SU-DHL-6 (cell line): ENCODE measurements around the gene SFXN1.

Experiments
- H2AFZ ChIP-seq: fragments of 200-600 bp; sonication (generic); 2 replicates; pipeline ENCODE4 v1.6.1; 2014; ENCODE audit warnings: low read depth, mild to moderate bottlenecking, moderate library complexity, mixed read lengths, antibody characterized with exemption, low read length; ENCODE audit not compliant: severe bottlenecking
- H3F3A ChIP-seq: fragments of 200-600 bp; shearing (Covaris generic); 2 replicates; pipeline ENCODE4 v1.6.0; 2016; ENCODE audit warnings: antibody characterized with exemption, mild to moderate bottlenecking; ENCODE audit not compliant: insufficient read depth
- H3K27ac ChIP-seq: fragments of 200-600 bp; sonication (generic); 2 replicates; pipeline ENCODE4 v1.5.1; 2016; ENCODE audit warnings: low read depth, mild to moderate bottlenecking, low read length, moderate library complexity, mixed read lengths
- H3K27me3 ChIP-seq: fragments of 200-600 bp; sonication (generic), shearing (Covaris generic); 2 replicates; pipeline ENCODE4 v1.6.0; 2014; ENCODE audit warnings: mild to moderate bottlenecking, low read length
- H3K36me3 ChIP-seq: fragments of 200-600 bp; sonication (generic); 2 replicates; pipeline ENCODE4 v1.6.1; 2014; ENCODE audit warnings: mild to moderate bottlenecking, low read length, mixed read lengths
- H3K4me2 ChIP-seq: fragments of 300-600, 200-600 bp; shearing (Covaris generic), sonication (generic); 2 replicates; pipeline ENCODE4 v1.6.0; 2014; ENCODE audit warnings: low read length, low read depth, mild to moderate bottlenecking; ENCODE audit not compliant: poor library complexity, severe bottlenecking
- H3K4me3 ChIP-seq: fragments of 200-600 bp; sonication (generic); 2 replicates; pipeline ENCODE4 v1.5.1; 2014; ENCODE audit warnings: antibody characterized with exemption, low read length, mild to moderate bottlenecking, mixed read lengths; ENCODE audit not compliant: insufficient read depth, poor library complexity, severe bottlenecking
- H3K79me2 ChIP-seq: fragments of 200-600 bp; sonication (generic); 2 replicates; pipeline ENCODE4 v1.6.1; 2014; ENCODE audit warnings: mild to moderate bottlenecking, low read length, moderate library complexity; ENCODE audit not compliant: insufficient read depth
- H3K9ac ChIP-seq: fragments of 200-600 bp; sonication (generic); 2 replicates; pipeline ENCODE4 v1.7.0; 2014; ENCODE audit warnings: mild to moderate bottlenecking, low read length
- H3K9me2 ChIP-seq: fragments of 200-600 bp; sonication (generic); replicated peaks from 2 replicates; pipeline ENCODE4 v1.6.1; 2014; ENCODE audit warnings: low read length; ENCODE audit not compliant: insufficient read depth
- H3K9me3 ChIP-seq: fragments of 200-600 bp; sonication (generic); 2 replicates; pipeline ENCODE4 v1.6.1; 2014; ENCODE audit warnings: low read length, mixed read lengths; ENCODE audit not compliant: insufficient read depth
- H4K20me1 ChIP-seq: fragments of 200-600 bp; sonication (generic); 2 replicates; pipeline ENCODE4 v1.6.1; 2014; ENCODE audit warnings: low read depth, mild to moderate bottlenecking, antibody characterized with exemption, low read length, moderate library complexity, mixed read lengths
- EZH2phosphoT487 ChIP-seq: fragments of 200-600 bp; sonication (generic), shearing (Covaris generic); conservative IDR thresholded peaks from 2 replicates; pipeline ENCODE4 v1.6.1; 2018; ENCODE audit warnings: mild to moderate bottlenecking, antibody characterized with exemption, low read length, moderate library complexity, mixed read lengths
- TF ChIP-seq, protein P1 (sequence below): fragments of 200-600 bp; sonication (generic); IDR thresholded peaks from one replicate; pipeline ENCODE4 v1.5.1; 2017; ENCODE audit warnings: antibody characterized with exemption, mild to moderate bottlenecking, low read length, moderate library complexity; ENCODE audit not compliant: insufficient read depth, poor library complexity, severe bottlenecking

The SFXN1 gene

DNA sequence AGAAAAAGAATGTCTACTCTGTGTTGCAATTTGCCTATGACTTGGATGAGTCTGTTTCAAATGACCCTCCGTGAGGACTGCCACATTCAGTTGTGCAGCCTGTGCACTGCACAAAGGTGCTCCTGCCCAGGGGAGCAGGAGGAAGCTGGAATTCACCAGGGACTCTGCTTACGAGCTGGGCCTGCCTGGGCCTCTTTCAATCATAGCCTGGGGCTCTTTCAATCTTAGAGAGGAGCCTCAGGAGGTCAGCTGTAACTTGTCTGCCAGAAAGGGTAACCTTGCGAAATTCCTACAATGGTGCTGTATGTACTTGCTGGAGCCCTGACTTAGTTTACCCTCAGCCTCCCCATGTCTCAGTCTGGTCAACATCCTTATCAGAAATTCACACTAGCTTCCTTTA lies 8.4 kb upstream of the SFXN1 start:
- no peaks in the 10 kb centered on the region for H3K36me3 ChIP-seq
- no peaks in the 10 kb centered on the region for H3K27me3 ChIP-seq

DNA sequence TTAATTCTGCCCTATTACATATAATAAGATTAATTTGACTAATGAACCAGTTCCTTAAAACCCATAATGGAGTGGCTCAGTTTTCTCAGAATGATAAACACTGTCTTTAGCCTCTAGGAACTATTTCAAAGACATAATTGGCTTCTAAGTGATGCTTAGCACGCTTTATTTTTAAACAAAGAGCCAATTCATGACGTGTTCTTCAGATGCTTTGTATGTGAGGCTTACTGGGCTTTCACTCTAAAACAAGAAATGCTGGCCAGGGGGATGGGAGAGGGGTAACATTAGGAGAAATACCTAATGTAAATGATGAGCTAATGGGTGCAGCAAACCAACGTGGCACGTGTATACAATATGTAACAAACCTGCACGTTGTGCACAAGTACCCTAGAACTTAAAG lies 7.6 kb upstream of the SFXN1 start:
- no peak overlapping the region for H3K4me3 ChIP-seq
- H4K20me1 ChIP-seq: no peaks in the 10 kb centered on the region
- no peaks in the 10 kb centered on the region for H3K36me3 ChIP-seq
- H2AFZ ChIP-seq: no peak overlapping the region
- H3K27me3 ChIP-seq: no peaks in the 10 kb centered on the region
- H3K9ac ChIP-seq: no peak overlapping the region
- H3K9me3 ChIP-seq: no peaks in the 10 kb centered on the region
- H3K79me2 ChIP-seq: no peaks in the 10 kb centered on the region
- H3K9me2 ChIP-seq: no peaks in the 10 kb centered on the region
- no peak overlapping the region for H3K4me2 ChIP-seq
- TF ChIP-seq, protein P1, sequence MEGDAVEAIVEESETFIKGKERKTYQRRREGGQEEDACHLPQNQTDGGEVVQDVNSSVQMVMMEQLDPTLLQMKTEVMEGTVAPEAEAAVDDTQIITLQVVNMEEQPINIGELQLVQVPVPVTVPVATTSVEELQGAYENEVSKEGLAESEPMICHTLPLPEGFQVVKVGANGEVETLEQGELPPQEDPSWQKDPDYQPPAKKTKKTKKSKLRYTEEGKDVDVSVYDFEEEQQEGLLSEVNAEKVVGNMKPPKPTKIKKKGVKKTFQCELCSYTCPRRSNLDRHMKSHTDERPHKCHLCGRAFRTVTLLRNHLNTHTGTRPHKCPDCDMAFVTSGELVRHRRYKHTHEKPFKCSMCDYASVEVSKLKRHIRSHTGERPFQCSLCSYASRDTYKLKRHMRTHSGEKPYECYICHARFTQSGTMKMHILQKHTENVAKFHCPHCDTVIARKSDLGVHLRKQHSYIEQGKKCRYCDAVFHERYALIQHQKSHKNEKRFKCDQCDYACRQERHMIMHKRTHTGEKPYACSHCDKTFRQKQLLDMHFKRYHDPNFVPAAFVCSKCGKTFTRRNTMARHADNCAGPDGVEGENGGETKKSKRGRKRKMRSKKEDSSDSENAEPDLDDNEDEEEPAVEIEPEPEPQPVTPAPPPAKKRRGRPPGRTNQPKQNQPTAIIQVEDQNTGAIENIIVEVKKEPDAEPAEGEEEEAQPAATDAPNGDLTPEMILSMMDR: no peak
- no peak for TF ChIP-seq EZH2phosphoT487
- no peaks in the 10 kb centered on the region for H3F3A ChIP-seq
- H3K27ac ChIP-seq: no peak overlapping the region

More for the DNA sequence above, 8.4 kb upstream of the SFXN1 start:
- Histone ChIP-seq H3F3A (no peaks in the 10 kb centered on the region), H3K9ac (no peak overlapping the region), H3K4me3 (no peak overlapping the region), H4K20me1 (no peaks in the 10 kb centered on the region), H3K9me3 (no peaks in the 10 kb centered on the region), H3K9me2 (no peaks in the 10 kb centered on the region), H3K4me2 (no peak overlapping the region), H2AFZ (no peak overlapping the region), H3K27ac (no peak overlapping the region), H3K79me2 (no peaks in the 10 kb centered on the region)
- no peak for TF ChIP-seq EZH2phosphoT487
- TF ChIP-seq, protein P1: no peak

DNA sequence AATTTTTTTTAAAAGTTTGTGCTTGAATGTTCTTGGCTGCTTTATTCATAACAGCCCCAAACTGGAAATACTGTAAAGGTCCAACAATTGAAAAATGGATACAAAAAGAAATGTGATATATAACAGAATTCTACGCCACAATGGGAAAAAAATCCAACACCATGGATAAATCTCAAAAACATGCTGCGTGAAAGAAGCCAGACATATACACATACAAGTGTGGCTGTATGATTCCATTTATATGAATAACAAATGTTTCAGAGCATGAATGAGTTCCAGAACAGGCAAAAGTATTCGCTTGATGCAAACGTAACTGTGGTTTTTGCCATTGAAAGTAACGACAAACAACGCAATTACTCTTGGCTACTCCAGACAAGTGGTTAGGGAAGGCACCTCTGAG lies 7.2 kb upstream of the SFXN1 start:
- H3K4me2 ChIP-seq: no peak overlapping the region
- H2AFZ ChIP-seq: no peak overlapping the region
- no peaks in the 10 kb centered on the region for H3F3A ChIP-seq
- no peaks in the 10 kb centered on the region for H3K9me3 ChIP-seq
- no peaks in the 10 kb centered on the region for H3K27me3 ChIP-seq
- H3K79me2 ChIP-seq: no peaks in the 10 kb centered on the region
- no peaks in the 10 kb centered on the region for H4K20me1 ChIP-seq
- no peak overlapping the region for H3K27ac ChIP-seq
- no peak for TF ChIP-seq EZH2phosphoT487
- TF ChIP-seq, protein P1: no peak
- H3K9me2 ChIP-seq: no peaks in the 10 kb centered on the region
- no peaks in the 10 kb centered on the region for H3K36me3 ChIP-seq
- H3K4me3 ChIP-seq: no peak overlapping the region
- no peak overlapping the region for H3K9ac ChIP-seq
